Activated T-cell treated with anti-CD3 and anti-CD28 coated beads, Interleukin-2, amount 50 U/mL, for 4 hours (primary cell): ENCODE data around the gene UBQLN4. TPM values are rescaled to one million over a fixed set of nuclear protein-coding genes. Genes with fewer than 3 reads are reported as not detected.
A peak's percentile ranks its signal among the peaks of the same experiment; 100 is the strongest.
"Not testable (repeated sequence)": the region's sequence is repeated elsewhere in the genome, so short reads cannot be mapped to it uniquely, and the experiment has no call there.

Experiments
- ATAC-seq, 2 donors: fragments of 200-7000 bp; cut with Tn5 transposase; one replicate each; pipeline ENCODE4 v1.10.0; 2021
- DNase-seq: peaks from one replicate; pipeline ENCODE4 v3.0.0-alpha.2; 2020
- H3K27me3 Mint-ChIP-seq: one replicate; pipeline ENCODE4 v1.8.0; 2021; ENCODE audit warnings: low read depth, mixed read lengths
- H3K36me3 Mint-ChIP-seq: one replicate; pipeline ENCODE4 v1.8.0; 2022; ENCODE audit warnings: mixed read lengths; ENCODE audit not compliant: insufficient read depth
- H3K4me1 Mint-ChIP-seq: one replicate; pipeline ENCODE4 v1.8.0; 2021; ENCODE audit warnings: low read depth, mixed read lengths
- H3K4me3 Mint-ChIP-seq: one replicate; pipeline ENCODE4 v1.8.0; 2021; ENCODE audit warnings: mild to moderate bottlenecking, moderate library complexity, mixed read lengths
- H3K9me3 Mint-ChIP-seq: one replicate; pipeline ENCODE4 v1.8.0; 2021; ENCODE audit warnings: mixed read lengths
- total RNA-seq, 3 donors: library from RNA; stranded (reverse); gene quantifications; one replicate each; pipeline ENCODE4 v1.2.1, GENCODE V29; 2021

The UBQLN4 gene
- total RNA-seq, 3 donors from 2014 or later: 52.9 to 57.3 (median 53.7) TPM

DNA sequence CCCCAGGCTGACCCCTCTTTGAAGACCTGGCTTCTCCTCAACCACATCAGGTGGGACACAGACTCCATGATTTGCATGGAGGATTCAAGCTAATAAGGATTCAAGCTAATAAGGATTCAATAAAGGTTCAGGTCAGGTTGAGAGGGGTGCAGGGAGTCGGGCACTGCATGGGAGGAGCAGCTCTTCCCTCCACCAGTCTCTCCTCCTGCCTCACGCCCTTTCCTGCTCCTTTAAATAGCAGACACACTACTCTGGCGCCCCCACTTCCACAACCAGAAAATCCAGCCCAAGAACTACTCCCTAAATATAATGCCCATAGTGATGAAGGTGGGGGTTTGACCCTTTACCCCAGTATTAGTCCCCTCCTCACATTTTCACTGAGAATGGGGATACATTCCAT lies 21.6 kb upstream of the UBQLN4 start:
- ATAC-seq: no peak
- no peaks in the 10 kb centered on the region for H3K27me3 Mint-ChIP-seq
- DNase-seq: no peak
- H3K4me1 Mint-ChIP-seq: no peaks in the 10 kb centered on the region
- no peak overlapping the region for H3K4me3 Mint-ChIP-seq
- H3K36me3 Mint-ChIP-seq: no peaks in the 10 kb centered on the region
- no peaks in the 10 kb centered on the region for H3K9me3 Mint-ChIP-seq

DNA sequence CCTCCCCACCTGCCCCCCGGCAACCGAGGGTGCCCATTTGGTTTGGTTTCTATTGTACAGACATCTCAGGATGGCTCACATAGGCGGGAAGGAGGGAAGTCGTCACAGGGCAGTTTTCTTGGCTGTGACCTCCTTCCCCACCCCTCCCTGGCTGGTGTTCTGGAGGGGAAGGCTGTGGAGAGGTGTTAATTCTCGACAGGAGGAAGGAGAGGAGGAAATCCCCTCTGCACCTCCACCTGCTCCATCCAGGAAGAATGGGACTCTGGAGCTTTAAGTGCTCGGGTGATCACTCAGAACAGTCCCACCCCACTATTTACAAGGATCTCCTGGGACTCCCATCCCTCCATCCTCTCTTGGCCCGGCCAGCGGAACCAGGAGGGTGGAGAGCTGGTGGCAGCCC lies 21.1 kb upstream of the UBQLN4 start:
- Mint-ChIP-seq H3K36me3 (no peaks in the 10 kb centered on the region), H3K9me3 (no peaks in the 10 kb centered on the region), H3K4me1 (no peaks in the 10 kb centered on the region), H3K27me3 (no peaks in the 10 kb centered on the region), H3K4me3 (no peak overlapping the region)
- DNase-seq (no peak), ATAC-seq (no peak)

DNA sequence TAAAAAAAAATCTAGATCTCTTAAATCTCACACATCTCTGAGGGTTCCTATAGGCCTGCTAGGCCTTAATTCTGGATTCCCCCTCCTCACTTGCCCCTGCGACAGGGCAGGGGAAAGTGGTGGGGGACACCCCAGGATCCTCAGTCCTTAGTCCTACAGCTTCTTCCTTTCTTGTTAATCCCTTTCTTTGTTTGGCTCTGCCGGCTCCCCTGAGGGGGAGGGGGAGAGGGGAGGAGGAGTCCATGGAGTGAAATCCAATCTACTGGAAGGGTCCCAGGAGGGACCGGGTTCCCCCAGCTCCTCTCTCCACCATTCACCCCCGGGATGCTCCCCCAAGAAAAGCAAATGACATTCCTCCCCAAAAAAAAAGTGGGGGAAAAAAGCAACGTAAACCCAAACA lies 20.1 kb upstream of the UBQLN4 start:
- H3K4me1 Mint-ChIP-seq: no peaks in the 10 kb centered on the region
- H3K27me3 Mint-ChIP-seq: no peaks in the 10 kb centered on the region

DNA sequence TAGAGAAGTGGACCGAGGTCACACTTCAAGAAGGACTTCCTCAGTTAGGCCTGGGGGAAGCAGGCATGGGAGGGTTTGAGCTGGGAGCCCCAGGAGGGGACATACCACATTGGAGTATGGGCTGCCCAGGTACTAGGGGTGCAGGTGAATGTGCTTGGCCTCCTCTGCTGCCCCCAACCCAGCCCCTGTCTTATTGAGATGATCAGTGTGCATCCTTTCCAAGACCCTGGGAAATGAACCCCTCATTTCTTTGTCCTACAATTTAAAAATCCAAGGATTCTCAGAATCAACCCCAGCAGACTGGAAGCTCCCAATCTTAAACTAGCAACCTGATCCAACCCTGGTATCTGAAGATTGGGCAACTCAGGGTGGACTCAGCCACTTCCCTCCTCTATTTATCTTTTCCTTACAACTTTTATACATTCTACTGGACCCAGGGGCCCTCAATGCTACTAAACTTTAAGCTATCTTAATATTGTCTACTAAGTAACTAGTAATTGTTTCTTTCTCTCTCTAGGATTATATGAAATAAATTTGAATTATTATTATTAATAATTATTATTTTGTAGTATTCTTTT lies 19.6 kb upstream of the UBQLN4 start:
- Mint-ChIP-seq H3K4me1 (no peaks in the 10 kb centered on the region), H3K36me3 (no peaks in the 10 kb centered on the region), H3K4me3 (no peak overlapping the region), H3K27me3 (no peaks in the 10 kb centered on the region), H3K9me3 (no peaks in the 10 kb centered on the region)
- DNase-seq (no peak), ATAC-seq (no peak)

More for the DNA sequence above, 20.1 kb upstream of the UBQLN4 start:
- DNase-seq (no peak), ATAC-seq (no peak)
- Mint-ChIP-seq H3K9me3 (no peaks in the 10 kb centered on the region), H3K36me3 (no peaks in the 10 kb centered on the region), H3K4me3 (no peak overlapping the region)

DNA sequence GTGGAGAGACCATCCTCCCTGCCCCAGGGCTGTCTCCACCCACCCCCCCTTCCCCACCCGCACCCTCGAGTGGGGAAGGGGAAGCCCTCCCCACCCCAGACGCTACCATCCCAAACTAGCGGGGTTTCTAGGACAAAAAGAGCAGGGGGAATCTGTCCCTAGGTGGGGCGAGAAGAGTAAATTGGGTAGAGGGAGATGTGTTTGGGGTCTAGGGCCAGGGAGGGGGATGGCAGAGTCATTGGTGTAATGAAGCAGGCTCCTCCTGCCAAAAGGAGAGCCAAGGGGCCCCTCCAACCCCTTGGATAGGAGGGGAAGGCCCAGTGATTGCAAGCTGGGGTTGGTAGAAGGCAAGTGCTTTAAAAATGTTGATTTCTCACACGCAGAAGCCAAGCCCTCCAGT lies 18.7 kb upstream of the UBQLN4 start:
- ATAC-seq (no peak), DNase-seq (no peak)
- Mint-ChIP-seq H3K4me1 (no peaks in the 10 kb centered on the region), H3K27me3 (no peaks in the 10 kb centered on the region), H3K9me3 (no peaks in the 10 kb centered on the region), H3K4me3 (no peak overlapping the region), H3K36me3 (no peaks in the 10 kb centered on the region)

DNA sequence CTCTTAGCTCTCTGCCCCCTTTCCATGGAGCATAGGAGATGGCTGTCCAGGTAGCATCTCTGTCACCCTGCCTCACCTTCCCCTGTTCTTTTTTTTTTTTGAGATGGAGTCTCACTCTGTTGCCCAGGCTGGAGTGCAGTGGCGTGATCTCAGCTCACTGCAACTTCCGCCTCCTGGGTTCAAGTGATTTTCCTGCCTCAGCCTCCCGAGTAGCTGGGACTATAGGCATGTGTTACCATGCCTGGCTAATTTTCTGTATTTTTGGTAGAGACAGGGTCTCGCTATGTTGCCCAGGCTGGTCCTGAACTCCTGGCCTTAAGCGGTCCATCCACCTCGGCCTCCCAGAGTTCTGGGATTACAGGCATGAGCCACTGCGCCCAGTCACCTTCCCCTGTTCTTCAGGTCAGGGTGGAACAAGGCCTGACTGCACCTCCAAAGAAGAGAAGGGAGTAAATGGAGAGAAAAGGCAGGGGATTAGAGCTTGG lies 17.8 kb upstream of the UBQLN4 start:
- ATAC-seq, H3K36me3 Mint-ChIP-seq, DNase-seq, H3K27me3 Mint-ChIP-seq, H3K4me1 Mint-ChIP-seq, H3K4me3 Mint-ChIP-seq, H3K9me3 Mint-ChIP-seq: not testable (repeated sequence)

DNA sequence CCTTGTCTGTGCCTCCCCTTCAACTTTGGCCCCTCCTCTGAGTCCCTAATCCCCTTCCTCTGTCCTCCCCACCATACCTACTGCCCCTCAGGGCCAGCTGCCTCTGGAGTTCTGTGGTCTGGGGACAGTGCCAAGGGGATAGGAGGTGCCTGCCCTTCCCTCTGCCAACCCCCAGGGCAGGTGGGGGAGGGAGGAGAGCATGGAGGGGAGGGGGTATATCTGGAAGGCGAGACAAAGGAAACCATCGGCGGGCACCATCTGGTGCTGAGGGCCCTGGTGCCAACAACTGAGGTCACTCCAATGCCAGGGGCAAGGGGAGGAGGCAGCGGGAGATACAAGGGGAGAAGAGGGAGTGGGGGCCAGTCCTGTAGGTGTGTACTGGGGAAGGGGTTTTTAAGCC lies 16.9 kb upstream of the UBQLN4 start:
- Mint-ChIP-seq H3K4me1 (peaks cover 2% of the 10 kb centered on the region), H3K9me3 (no peaks in the 10 kb centered on the region), H3K36me3 (no peaks in the 10 kb centered on the region), H3K27me3 (no peaks in the 10 kb centered on the region), H3K4me3 (no peak overlapping the region)
- ATAC-seq (no peak), DNase-seq (no peak)

DNA sequence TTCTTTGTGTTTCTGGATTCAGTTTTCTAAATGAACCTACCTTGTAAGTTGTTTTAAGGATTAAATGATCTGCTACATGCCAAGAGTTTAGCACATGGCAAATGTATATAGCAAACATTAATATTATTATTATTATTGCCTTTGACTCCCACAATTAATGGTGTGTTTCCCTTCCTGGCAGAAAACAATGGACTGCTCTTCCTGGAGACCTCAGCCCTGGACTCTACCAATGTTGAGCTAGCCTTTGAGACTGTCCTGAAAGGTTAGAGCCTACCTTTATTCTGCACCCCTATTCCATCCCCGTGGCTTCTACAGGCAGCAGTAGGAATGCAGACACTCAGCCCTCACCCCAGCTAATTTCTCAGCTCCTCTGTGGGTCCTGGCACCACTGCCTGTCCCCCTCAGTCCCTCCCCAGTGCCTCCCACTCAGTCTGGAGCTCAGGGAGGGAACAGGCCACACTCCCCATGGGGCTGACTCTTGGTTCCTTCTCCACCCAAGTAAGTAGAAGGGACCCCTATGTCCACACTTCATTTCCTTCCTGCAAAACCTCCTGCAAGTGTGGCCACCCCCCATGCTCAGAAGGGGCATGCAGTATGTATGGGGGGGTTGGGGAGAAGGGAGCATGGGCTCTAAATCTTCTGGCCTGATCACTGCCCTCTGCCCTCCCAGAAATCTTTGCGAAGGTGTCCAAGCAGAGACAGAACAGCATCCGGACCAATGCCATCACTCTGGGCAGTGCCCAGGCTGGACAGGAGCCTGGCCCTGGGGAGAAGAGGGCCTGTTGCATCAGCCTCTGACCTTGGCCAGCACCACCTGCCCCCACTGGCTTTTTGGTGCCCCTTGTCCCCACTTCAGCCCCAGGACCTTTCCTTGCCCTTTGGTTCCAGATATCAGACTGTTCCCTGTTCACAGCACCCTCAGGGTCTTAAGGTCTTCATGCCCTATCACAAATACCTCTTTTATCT lies 16.2 kb upstream of the UBQLN4 start:
- ATAC-seq: no peak
- no peaks in the 10 kb centered on the region for H3K27me3 Mint-ChIP-seq
- no peak for DNase-seq
- H3K4me3 Mint-ChIP-seq: no peak overlapping the region
- H3K36me3 Mint-ChIP-seq: no peaks in the 10 kb centered on the region
- peaks cover 8% of the 10 kb centered on the region for H3K4me1 Mint-ChIP-seq
- H3K9me3 Mint-ChIP-seq: no peaks in the 10 kb centered on the region

DNA sequence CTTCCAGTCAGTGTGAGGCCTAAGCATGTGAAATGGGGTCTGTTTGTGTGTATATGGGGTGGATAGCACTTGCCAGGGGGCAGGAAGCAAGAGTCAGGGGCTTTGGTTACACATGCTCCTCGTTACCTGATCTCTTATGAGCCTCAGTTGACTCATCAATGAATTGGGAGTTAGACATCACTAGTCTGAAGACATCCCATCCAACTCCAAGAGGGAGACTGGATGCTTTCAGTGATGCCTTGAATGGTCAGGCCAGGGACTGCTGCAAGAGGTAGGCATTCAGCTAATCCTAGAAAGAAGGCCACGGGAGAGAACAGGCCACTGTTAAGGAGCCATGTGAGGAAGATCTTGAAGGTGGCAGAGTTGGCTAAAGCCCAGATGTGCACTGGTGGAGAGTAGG lies 13.7 kb upstream of the UBQLN4 start:
- no peaks in the 10 kb centered on the region for H3K9me3 Mint-ChIP-seq
- H3K36me3 Mint-ChIP-seq: no peaks in the 10 kb centered on the region
- no peak overlapping the region for H3K4me3 Mint-ChIP-seq
- no peak for ATAC-seq
- no peaks in the 10 kb centered on the region for H3K27me3 Mint-ChIP-seq
- peaks cover 8% of the 10 kb centered on the region for H3K4me1 Mint-ChIP-seq
- DNase-seq: no peak

DNA sequence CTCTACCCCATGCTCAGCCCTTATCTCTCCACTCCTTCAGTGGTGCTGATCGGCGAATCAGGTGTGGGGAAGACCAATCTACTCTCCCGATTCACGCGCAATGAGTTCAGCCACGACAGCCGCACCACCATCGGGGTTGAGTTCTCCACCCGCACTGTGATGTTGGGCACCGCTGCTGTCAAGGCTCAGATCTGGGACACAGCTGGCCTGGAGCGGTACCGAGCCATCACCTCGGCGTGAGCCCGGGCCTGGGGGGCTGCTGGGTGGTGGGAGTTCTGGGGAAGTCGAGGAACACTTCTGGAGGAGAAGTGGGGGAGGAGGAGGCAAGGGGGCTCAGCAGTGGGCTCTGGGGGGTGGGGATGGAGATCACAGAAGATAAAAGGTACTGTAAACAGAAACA lies 12.3 kb upstream of the UBQLN4 start:
- DNase-seq (no peak), ATAC-seq (no peak)
- Mint-ChIP-seq H3K4me1 (peaks cover 9% of the 10 kb centered on the region), H3K36me3 (no peaks in the 10 kb centered on the region), H3K27me3 (no peaks in the 10 kb centered on the region), H3K9me3 (no peaks in the 10 kb centered on the region), H3K4me3 (no peak overlapping the region)

DNA sequence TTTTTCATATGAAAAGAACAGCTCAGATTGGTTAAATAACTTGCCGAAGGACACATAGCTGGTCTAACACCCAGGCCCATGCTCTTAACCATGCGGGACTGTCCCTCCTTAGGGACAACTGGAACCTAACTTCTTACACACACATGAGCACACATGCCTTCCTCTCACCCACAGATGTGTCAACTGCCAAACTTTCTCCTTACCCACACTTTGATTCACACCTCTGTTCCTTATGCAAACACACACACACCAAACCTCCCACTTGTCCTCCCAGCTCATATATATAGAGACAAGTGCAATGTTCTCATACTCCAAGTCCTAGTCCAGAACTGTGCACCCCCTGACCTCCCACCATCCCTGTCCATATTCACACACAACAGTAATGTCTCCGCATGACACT lies 11.6 kb upstream of the UBQLN4 start:
- Mint-ChIP-seq H3K4me1 (peaks cover 9% of the 10 kb centered on the region), H3K4me3 (no peak overlapping the region), H3K36me3 (no peaks in the 10 kb centered on the region), H3K27me3 (no peaks in the 10 kb centered on the region), H3K9me3 (no peaks in the 10 kb centered on the region)
- peak; percentile 20 to 48 for ATAC-seq
- no peak for DNase-seq

DNA sequence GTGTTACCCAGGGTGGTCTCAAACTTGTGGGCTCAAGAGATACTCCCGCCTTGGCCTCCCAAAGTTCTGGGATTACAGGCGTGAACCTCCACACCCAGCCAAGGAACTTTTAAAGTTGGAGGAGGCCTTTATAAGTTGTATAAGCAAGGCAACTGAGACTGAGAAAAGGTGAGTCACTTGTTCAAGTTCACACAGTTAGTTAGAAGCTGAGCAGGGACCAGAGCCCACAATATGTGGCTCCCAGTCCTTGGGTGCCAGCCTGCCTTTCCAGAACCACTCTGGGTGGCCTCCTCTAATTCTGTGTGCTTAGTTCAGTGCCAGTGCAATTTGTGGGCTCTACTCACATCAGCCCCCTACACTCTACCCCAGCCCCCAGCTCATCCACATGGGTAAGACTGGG lies 11.0 kb upstream of the UBQLN4 start:
- Mint-ChIP-seq H3K27me3 (no peaks in the 10 kb centered on the region), H3K9me3 (no peaks in the 10 kb centered on the region), H3K4me3 (no peak overlapping the region), H3K36me3 (no peaks in the 10 kb centered on the region), H3K4me1 (peaks cover 9% of the 10 kb centered on the region)
- DNase-seq: no peak
- ATAC-seq: peak; percentile 68 to 70

DNA sequence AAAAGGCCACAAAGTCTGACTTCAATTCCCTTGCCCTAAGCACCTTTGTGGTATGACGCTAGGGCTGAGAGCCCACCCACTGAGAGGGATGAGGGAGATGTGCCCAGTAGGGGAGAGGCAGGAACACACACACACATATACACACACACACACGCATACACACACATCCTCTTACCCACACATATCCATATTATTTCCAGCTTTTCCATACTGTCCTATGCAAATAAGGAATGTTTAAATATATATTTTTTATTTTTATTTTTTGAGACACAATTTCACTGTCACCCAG lies 10.3 kb upstream of the UBQLN4 start:
- DNase-seq: no peak
- no peaks in the 10 kb centered on the region for H3K27me3 Mint-ChIP-seq
- ATAC-seq: no peak
- H3K4me1 Mint-ChIP-seq: peaks cover 9% of the 10 kb centered on the region
- no peaks in the 10 kb centered on the region for H3K36me3 Mint-ChIP-seq
- no peaks in the 10 kb centered on the region for H3K9me3 Mint-ChIP-seq
- no peak overlapping the region for H3K4me3 Mint-ChIP-seq

DNA sequence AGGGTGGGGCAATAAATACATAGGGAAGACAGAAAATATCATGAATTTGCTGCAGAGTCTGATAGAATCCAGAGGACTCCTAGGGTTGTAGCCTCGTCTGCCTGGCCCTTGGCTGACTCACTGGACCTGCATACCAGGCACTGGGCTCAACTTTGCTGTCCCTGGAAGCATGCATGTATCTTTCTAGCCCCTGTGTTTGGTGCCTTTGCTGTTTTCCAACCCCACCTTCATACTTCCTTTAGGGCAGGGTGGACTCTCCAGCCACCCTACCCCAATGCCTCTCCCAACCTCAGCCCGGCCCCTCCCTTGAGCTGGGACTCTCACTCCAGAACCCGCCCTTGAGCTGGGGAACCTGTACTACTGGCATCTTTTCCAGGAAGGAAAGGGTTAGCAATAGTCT lies 8.6 kb upstream of the UBQLN4 start:
- no peak for ATAC-seq
- Mint-ChIP-seq H3K4me1 (peaks cover 9% of the 10 kb centered on the region), H3K36me3 (no peaks in the 10 kb centered on the region)

DNA sequence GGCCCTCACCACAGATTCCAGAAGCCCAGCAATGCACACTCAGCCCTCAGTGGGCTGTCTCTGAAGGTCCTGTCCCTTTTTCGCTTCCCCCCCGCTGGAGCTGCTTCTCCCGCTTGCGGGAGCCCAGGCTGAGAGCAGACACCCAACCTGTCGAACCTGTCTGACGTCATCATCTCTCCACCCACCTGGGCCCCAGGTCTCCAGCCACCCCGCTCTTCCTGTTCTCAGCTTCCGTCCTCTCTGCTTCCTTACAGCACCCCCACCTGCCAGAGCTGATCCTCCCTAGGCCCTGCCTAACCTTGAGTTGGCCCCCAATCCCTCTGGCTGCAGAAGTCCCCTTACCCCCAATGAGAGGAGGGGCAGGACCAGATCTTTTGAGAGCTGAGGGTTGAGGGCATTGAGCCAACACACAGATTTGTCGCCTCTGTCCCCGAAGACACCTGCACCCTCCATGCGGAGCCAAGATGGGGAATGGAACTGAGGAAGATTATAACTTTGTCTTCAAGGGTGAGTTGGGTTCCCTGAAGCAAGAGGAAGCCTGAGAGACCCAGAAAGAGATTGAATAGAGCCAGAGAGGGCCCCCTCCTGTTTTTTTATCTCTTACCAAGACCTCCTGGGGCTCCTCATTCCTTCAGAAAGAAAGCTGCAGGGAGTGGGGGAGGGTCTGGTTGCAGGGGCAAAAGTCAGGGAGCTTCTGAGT lies 7.5 kb upstream of the UBQLN4 start, which contains the start of gene RAB25:
Gene RAB25 (plus strand): TSS at position 224 of the 700 bp plus-strand sequence. CDS start 241 bp downstream, at position 465.
- ATAC-seq (no peak), DNase-seq (no peak)
- H3K4me1 Mint-ChIP-seq: peaks cover 10% of the 10 kb centered on the region
- no peaks in the 10 kb centered on the region for H3K36me3 Mint-ChIP-seq
- no peak within 1 kb of the TSS for H3K4me3 Mint-ChIP-seq
- H3K27me3 Mint-ChIP-seq: no peaks in the 10 kb centered on the region
- no peaks in the 10 kb centered on the region for H3K9me3 Mint-ChIP-seq

More for the DNA sequence above, 8.6 kb upstream of the UBQLN4 start:
- no peaks in the 10 kb centered on the region for H3K9me3 Mint-ChIP-seq
- no peaks in the 10 kb centered on the region for H3K27me3 Mint-ChIP-seq
- DNase-seq: no peak
- no peak overlapping the region for H3K4me3 Mint-ChIP-seq
